MM.1S (cell line): ENCODE data around the gene TMSB10.

Experiments used
- DNase-seq: peaks from one replicate; pipeline ENCODE4 v3.0.0-alpha.2; 2015
- H2AFZ ChIP-seq: fragments of 300-600 bp; sonication (generic); 2 replicates; pipeline ENCODE4 v1.6.0; 2016; ENCODE audit warnings: antibody characterized with exemption, low read length
- H3F3A ChIP-seq: fragments of 300-600 bp; sonication (generic); 2 replicates; pipeline ENCODE4 v1.6.1; 2016; ENCODE audit warnings: mild to moderate bottlenecking, antibody characterized with exemption, low read length, moderate library complexity, mixed read lengths; ENCODE audit not compliant: insufficient read depth
- H3K27ac ChIP-seq: fragments of 300-600 bp; sonication (generic); 2 replicates; pipeline ENCODE4 v1.5.1; 2016; ENCODE audit warnings: mild to moderate bottlenecking, low read length
- H3K27me3 ChIP-seq: fragments of 300-600 bp; sonication (generic); replicated peaks from 2 replicates; pipeline ENCODE4 v1.6.0; 2016; ENCODE audit warnings: low read length; ENCODE audit not compliant: insufficient read depth
- H3K36me3 ChIP-seq: fragments of 300-600 bp; sonication (generic); replicated peaks from 2 replicates; pipeline ENCODE4 v1.6.1; 2016; ENCODE audit warnings: mild to moderate bottlenecking, low read length, mixed read lengths; ENCODE audit not compliant: insufficient read depth
- H3K4me1 ChIP-seq: fragments of 300-600 bp; sonication (generic); 2 replicates; pipeline ENCODE4 v1.6.1; 2016; ENCODE audit warnings: low read length, mixed read lengths
- H3K4me2 ChIP-seq: fragments of 300-600 bp; sonication (generic); 2 replicates; pipeline ENCODE4 v1.6.0; 2016; ENCODE audit warnings: low read depth, low read length
- H3K4me3 ChIP-seq: fragments of 300-600 bp; sonication (generic); 2 replicates; pipeline ENCODE4 v1.5.1; 2016; ENCODE audit warnings: low read length, mixed read lengths
- H3K79me2 ChIP-seq: fragments of 300-600 bp; sonication (generic); 2 replicates; pipeline ENCODE4 v1.6.1; 2016; ENCODE audit warnings: mixed run types, low read length, mixed read lengths
- H3K9ac ChIP-seq: fragments of 300-600 bp; sonication (generic); 2 replicates; pipeline ENCODE4 v1.6.1; 2016; ENCODE audit warnings: low read length, mixed read lengths
- H3K9me2 ChIP-seq: fragments of 300-600 bp; sonication (generic); replicated peaks from 2 replicates; pipeline ENCODE4 v1.6.1; 2016; ENCODE audit warnings: mild to moderate bottlenecking, low read length, mixed read lengths; ENCODE audit not compliant: insufficient read depth
- H3K9me3 ChIP-seq: fragments of 300-600 bp; sonication (generic); replicated peaks from 2 replicates; pipeline ENCODE4 v1.6.1; 2016; ENCODE audit warnings: mild to moderate bottlenecking, low read length, mixed read lengths; ENCODE audit not compliant: insufficient read depth
- H4K20me1 ChIP-seq: fragments of 300-600 bp; sonication (generic); 2 replicates; pipeline ENCODE4 v1.6.1; 2016; ENCODE audit warnings: mild to moderate bottlenecking, low read length, moderate library complexity, mixed read lengths; ENCODE audit not compliant: insufficient read depth
- CTCF ChIP-seq: fragments of 300-600 bp; sonication (generic); IDR thresholded peaks from 2 replicates; pipeline ENCODE4 v1.5.1; 2016; ENCODE audit warnings: antibody characterized with exemption, low read length, mixed read lengths
- EZH2 ChIP-seq: fragments of 300-600 bp; sonication (generic); optimal IDR thresholded peaks from 2 replicates; pipeline ENCODE3; 2017; ENCODE audit warnings: low read depth, mild to moderate bottlenecking, antibody characterized with exemption, low read length, mixed read lengths
- EZH2phosphoT487 ChIP-seq: fragments of 300-600 bp; sonication (generic); IDR thresholded peaks from 2 replicates; pipeline ENCODE4 v1.6.1; 2018; ENCODE audit warnings: antibody characterized with exemption, low read length

The TMSB10 gene

GRCh38 chr2:84901593-84902120 is 3.8 kb upstream of the TMSB10 start:
- Histone ChIP-seq H3K9me3 (no peaks in the 10 kb centered on the region), H3K9ac (no peak overlapping the region), H3K4me1 (peaks cover 6% of the 10 kb centered on the region), H3K27ac (no peak overlapping the region), H3K4me2 (no peak overlapping the region), H3K4me3 (no peak overlapping the region), H3K9me2 (no peaks in the 10 kb centered on the region), H4K20me1 (no peaks in the 10 kb centered on the region), H3K36me3 (no peaks in the 10 kb centered on the region), H2AFZ (no peak overlapping the region), H3K27me3 (no peaks in the 10 kb centered on the region), H3K79me2 (peaks cover 11% of the 10 kb centered on the region), H3F3A (no peaks in the 10 kb centered on the region; the same call in 1 of the 2 replicates)
- TF ChIP-seq EZH2 = no peak
- no peak for TF ChIP-seq EZH2phosphoT487
- TF ChIP-seq CTCF = no peak
- no peak for DNase-seq

- no peaks in the 10 kb centered on the region for H3K36me3 ChIP-seq
- no peak for TF ChIP-seq EZH2phosphoT487
- no peak for TF ChIP-seq EZH2
- H3K27me3 ChIP-seq = no peaks in the 10 kb centered on the region
- no peaks in the 10 kb centered on the region; the same call in 1 of the 2 replicates for H3F3A ChIP-seq
- H3K9ac ChIP-seq = no peak overlapping the region
- peaks cover 12% of the 10 kb centered on the region for H3K79me2 ChIP-seq
- no peaks in the 10 kb centered on the region for H4K20me1 ChIP-seq
- H3K4me2 ChIP-seq = no peak overlapping the region
- no peak overlapping the region for H3K27ac ChIP-seq
- H3K9me2 ChIP-seq = no peaks in the 10 kb centered on the region
- DNase-seq = no peak
- H3K9me3 ChIP-seq = no peaks in the 10 kb centered on the region
- H2AFZ ChIP-seq = no peak overlapping the region
- no peak overlapping the region for H3K4me3 ChIP-seq
- H3K4me1 ChIP-seq = peaks cover 12% of the 10 kb centered on the region
Measured at GRCh38 chr2:84902526-84902925, 2.9 kb upstream of the TMSB10 start.

- Histone ChIP-seq H3K27ac (no peak overlapping the region), H3K9ac (no peak overlapping the region), H3K36me3 (no peaks in the 10 kb centered on the region), H3K27me3 (no peaks in the 10 kb centered on the region), H3K9me3 (no peaks in the 10 kb centered on the region), H3K4me1 (peaks cover 16% of the 10 kb centered on the region), H3K79me2 (peaks cover 12% of the 10 kb centered on the region), H4K20me1 (no peaks in the 10 kb centered on the region), H3K4me3 (0 out of 2 replicates have a peak overlapping the region, but pooled peaks have one; percentile 74), H3F3A (peaks cover 5% of the 10 kb centered on the region; the same call in 1 of the 2 replicates), H2AFZ (no peak overlapping the region), H3K4me2 (peak overlapping the region; percentile 69), H3K9me2 (no peaks in the 10 kb centered on the region)
- TF ChIP-seq EZH2phosphoT487 (no peak), EZH2 (no peak), CTCF (no peak)
- no peak for DNase-seq
Measured at GRCh38 chr2:84904151-84904550, 1.3 kb upstream of the TMSB10 start.

- Histone ChIP-seq H3K27ac (no peak overlapping the region), H4K20me1 (no peaks in the 10 kb centered on the region), H3K4me1 (peaks cover 16% of the 10 kb centered on the region), H3K36me3 (no peaks in the 10 kb centered on the region), H3K4me2 (peak overlapping the region; percentile 79), H3F3A (peaks cover 5% of the 10 kb centered on the region; the same call in 1 of the 2 replicates), H3K79me2 (peaks cover 12% of the 10 kb centered on the region), H3K4me3 (peak overlapping the region; percentile 74), H2AFZ (peak overlapping the region; percentile 91), H3K9me3 (no peaks in the 10 kb centered on the region), H3K9me2 (no peaks in the 10 kb centered on the region), H3K27me3 (no peaks in the 10 kb centered on the region), H3K9ac (peak overlapping the region; percentile 49; the same call in 1 of the 2 replicates)
- no peak for DNase-seq
- TF ChIP-seq EZH2 = no peak
Measured at GRCh38 chr2:84904717-84905174, 710 bp upstream of the TMSB10 start.
